GM12878 (cell line): ENCODE measurements around the gene HOXB3. TPM values are rescaled to one million over a fixed set of nuclear protein-coding genes. Genes with fewer than 3 reads are reported as not detected.

Experiments
- ATAC-seq: fragments of 200-7000 bp; cut with Tn5 transposase; 3 replicates; pipeline ENCODE4 v1.9.1; 2020; ENCODE audit warnings: mild to moderate bottlenecking, moderate library complexity
- BruUV-seq: library from RNA; stranded (reverse); fragments of 400-500 nt; replicated peaks from 2 replicates; lab custom pipeline; 2021; lab: Mats Ljungman, UMichigan
- CTCF ChIA-PET: fragments of 300-600 bp; sonication (Branson Sonifier 250); formaldehyde crosslinking; extraction: SDS; loops from one replicate; lab custom pipeline; 2021; ENCODE audit warnings: inconsistent platforms; lab: Yijun Ruan, JAX
- POLR2A ChIA-PET: fragments of 350-600 bp; formaldehyde crosslinking; extraction: SDS; loops from one replicate; lab custom pipeline; 2021; ENCODE audit warnings: inconsistent platforms; lab: Charles Lee
- RAD21 ChIA-PET: fragments of 300-600 bp; sonication (Branson Sonifier 250); formaldehyde crosslinking; loops from one replicate; lab custom pipeline; 2023; ENCODE audit warnings: antibody characterized with exemption; ENCODE audit not compliant: unreplicated experiment; lab: Charles Lee
- SMC1A ChIA-PET: fragments of 300-600 bp; sonication (Branson Sonifier 250); formaldehyde crosslinking; loops from one replicate; lab custom pipeline; 2023; ENCODE audit not compliant: unreplicated experiment, uncharacterized antibody; lab: Charles Lee
- DNase-seq: peaks from one replicate; pipeline ENCODE4 v3.0.0-alpha.2; 2011; ENCODE audit warnings: low read depth, low spot score
- FAIRE-seq: peaks from 3 replicates; lab custom pipeline; 2011; peaks lifted over from hg19 to GRCh38; lab: Jason Lieb, UNC
- H2AFZ ChIP-seq: 2 replicates; pipeline ENCODE4 v1.6.0; 2011; ENCODE audit warnings: low read depth, low read length, control low read depth; ENCODE audit not compliant: control insufficient read depth
- H3K27ac ChIP-seq: 2 replicates; pipeline ENCODE4 v1.5.1; 2011; ENCODE audit warnings: control low read depth; ENCODE audit not compliant: control insufficient read depth, insufficient read depth
- H3K27me3 ChIP-seq, 2 experiments: replicated peaks in 1 of 2; 2 replicates each; pipeline versions ENCODE4 v1.6.0 to v1.6.1; 2011; ENCODE audit warnings: low read length in 1 of 2; ENCODE audit not compliant: control insufficient read depth in 2 of 2, insufficient read depth in 2 of 2
- H3K36me3 ChIP-seq, 2 experiments: 2 replicates each; pipeline ENCODE4 v1.5.1; 2011; ENCODE audit warnings: low read length in 1 of 2; ENCODE audit not compliant: control insufficient read depth in 2 of 2, insufficient read depth in 2 of 2
- H3K4me1 ChIP-seq: 2 replicates; pipeline ENCODE4 v1.6.1; 2011; ENCODE audit warnings: mild to moderate bottlenecking, low read length, moderate library complexity, mixed read lengths; ENCODE audit not compliant: control insufficient read depth, insufficient read depth
- H3K4me2 ChIP-seq: 2 replicates; pipeline ENCODE4 v1.6.0; 2011; ENCODE audit warnings: control low read depth; ENCODE audit not compliant: control insufficient read depth, insufficient read depth
- H3K4me3 ChIP-seq: fragments of 200-600 bp; sonication (generic); 2 replicates; pipeline ENCODE4 v1.5.1; 2016
- H3K79me2 ChIP-seq: 2 replicates; pipeline ENCODE4 v1.6.0; 2011; ENCODE audit warnings: low read length; ENCODE audit not compliant: control insufficient read depth, insufficient read depth
- H3K9ac ChIP-seq: 2 replicates; pipeline ENCODE4 v1.8.0; 2011; ENCODE audit warnings: low read length, control low read depth, mixed read lengths; ENCODE audit not compliant: control insufficient read depth, insufficient read depth
- H3K9me3 ChIP-seq: replicated peaks from 3 replicates; pipeline ENCODE4 v1.5.1; 2011; ENCODE audit warnings: mild to moderate bottlenecking, low read length; ENCODE audit not compliant: control insufficient read depth, insufficient read depth
- H4K20me1 ChIP-seq: 2 replicates; pipeline ENCODE4 v1.6.0; 2011; ENCODE audit not compliant: control insufficient read depth, insufficient read depth
- FOS ChIP-seq: IDR thresholded peaks from 3 replicates; pipeline ENCODE4 v1.6.1; 2011; ENCODE audit warnings: borderline replicate concordance; ENCODE audit not compliant: insufficient read length; ENCODE audit errors: extremely low read depth
- NR2C2 ChIP-seq: IDR thresholded peaks from 2 replicates; pipeline ENCODE4 v1.6.1; 2011; ENCODE audit warnings: borderline replicate concordance, low read depth; ENCODE audit not compliant: control insufficient read depth, insufficient read length
- PAX5 ChIP-seq: IDR thresholded peaks from 2 replicates; pipeline ENCODE4 v1.6.1; 2011; ENCODE audit warnings: low read depth, low read length, borderline replicate concordance
- SMC3 ChIP-seq: IDR thresholded peaks from 2 replicates; pipeline ENCODE4 v1.6.1; 2011; ENCODE audit warnings: low read length, improper control_type of control experiment, borderline replicate concordance
- ZNF384 ChIP-seq: IDR thresholded peaks from 2 replicates; pipeline ENCODE4 v1.6.1; 2012; ENCODE audit warnings: low read depth, mild to moderate bottlenecking, low read length, improper control_type of control experiment, borderline replicate concordance
- whole genome bisulfite sequencing: methylation state at CpG from one replicate; pipeline ENCODE4 v1.1.6; 2016; ENCODE audit warnings: low lambda C conversion rate; ENCODE audit not compliant: insufficient replicate concordance, insufficient coverage; ENCODE audit errors: missing lambda C conversion rate; 5-methylcytosine and 5-hydroxymethylcytosine counted together
- in situ Hi-C: fragments of 300-500 bp; cut with MboI; formaldehyde crosslinking; loops from 9 replicates; pipeline ENCODE4 v1.14.3; 2018; ENCODE audit warnings: mixed read lengths
- intact Hi-C: fragments of 100-400 bp; cut with micrococcal nuclease; formaldehyde crosslinking; loops from one replicate; pipeline ENCODE4 v1.14.2; 2022; ENCODE audit not compliant: unreplicated experiment
- polyA plus RNA-seq, 11 experiments: library from polyadenylated mRNA; depleted of rRNA in 4 of 11; unstranded in 6 of 11; stranded (reverse) in 5 of 11; fragments of >200 nt; fragmentation: Nextera tagmentation in 4 of 11; fragmentation: Illumina TruSeq in 1 of 11; extraction: Ambion mirVana in 4 of 11; extraction: Trizol in 1 of 11; gene quantifications; 1 replicate in 1 of 11; 2 replicates in 10 of 11; pipeline versions ENCODE4 v1.2.1 to v1.2.3, GENCODE V29; 2011 to 2016; ENCODE audit warnings: inconsistent platforms in 2 of 11, missing spikeins in 2 of 11, low read depth in 1 of 11
- total RNA-seq, 4 experiments: library from RNA; depleted of rRNA in 3 of 4; stranded (reverse); fragments of >200 nt in 3 of 4; fragmentation: Illumina TruSeq in 1 of 4; extraction: Trizol in 1 of 4; gene quantifications; 2 replicates each; pipeline versions ENCODE4 v1.2.1 to v1.2.3, GENCODE V29; 2013 to 2021
- TF ChIP-seq, protein P1 (sequence below): fragments of 450-650 bp; IDR thresholded peaks from 2 replicates; pipeline ENCODE4 v1.6.1; 2017; ENCODE audit warnings: low read depth, mild to moderate bottlenecking, moderate library complexity
- TF ChIP-seq, protein P2 (sequence below): fragments of 450-650 bp; IDR thresholded peaks from 2 replicates; pipeline ENCODE4 v1.6.1; 2016; ENCODE audit warnings: mild to moderate bottlenecking
- TF ChIP-seq, protein P3 (sequence below): IDR thresholded peaks from 2 replicates; pipeline ENCODE4 v1.6.1; 2012; ENCODE audit warnings: low read depth, low read length, improper control_type of control experiment
- TF ChIP-seq, protein P4 (sequence below), 3 experiments: IDR thresholded peaks in 2 of 3; conservative IDR thresholded peaks in 1 of 3; 2 replicates each; pipeline ENCODE4 v1.5.1; 2011; ENCODE audit warnings: low read depth in 3 of 3, low read length in 3 of 3, mild to moderate bottlenecking in 3 of 3, control low read depth in 2 of 3, moderate library complexity in 2 of 3, inconsistent platforms in 1 of 3, mixed read lengths in 1 of 3; ENCODE audit not compliant: control insufficient read depth in 2 of 3, insufficient read depth in 1 of 3; ENCODE audit errors: extremely low read depth in 1 of 3

HOXB3 gene
- total and polyA plus RNA-seq, 10 of the 15 experiments (the other 5 are each of a cell fraction or from before 2014, with no cell fraction given) = 0.19 to 7.7 (median 2.9) TPM

DNA sequence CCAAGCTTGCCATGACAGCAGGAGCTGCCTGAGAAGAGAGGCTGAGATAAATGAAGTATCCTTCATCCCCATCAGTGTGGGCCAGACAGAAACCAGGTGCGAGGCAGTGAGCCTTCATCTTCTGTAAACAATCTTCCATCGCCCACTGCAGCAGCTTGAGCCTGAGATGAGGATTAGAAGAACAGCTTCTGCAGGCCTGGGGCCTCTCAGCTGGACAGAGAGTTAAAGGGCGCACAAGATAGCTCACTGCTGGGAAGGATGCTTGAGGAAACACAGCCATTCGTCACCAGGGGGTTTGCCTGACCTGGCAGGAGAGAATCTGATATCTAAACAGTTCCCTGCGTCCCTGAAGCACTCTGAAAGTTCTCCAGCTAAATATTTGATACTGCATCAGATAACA lies 86.3 kb downstream of the HOXB3 start:
- Histone ChIP-seq H3K27ac (no peak overlapping the region), H4K20me1 (no peaks in the 10 kb centered on the region), H3K36me3 (no peaks in the 10 kb centered on the region), H3K79me2 (no peaks in the 10 kb centered on the region), H3K4me3 (no peak overlapping the region), H3K27me3 (no peaks in the 10 kb centered on the region), H3K4me1 (peaks cover 18% of the 10 kb centered on the region), H3K4me2 (no peak overlapping the region), H3K9ac (no peak overlapping the region), H3K9me3 (no peaks in the 10 kb centered on the region), H2AFZ (no peak overlapping the region)
- TF ChIP-seq, protein P1, sequence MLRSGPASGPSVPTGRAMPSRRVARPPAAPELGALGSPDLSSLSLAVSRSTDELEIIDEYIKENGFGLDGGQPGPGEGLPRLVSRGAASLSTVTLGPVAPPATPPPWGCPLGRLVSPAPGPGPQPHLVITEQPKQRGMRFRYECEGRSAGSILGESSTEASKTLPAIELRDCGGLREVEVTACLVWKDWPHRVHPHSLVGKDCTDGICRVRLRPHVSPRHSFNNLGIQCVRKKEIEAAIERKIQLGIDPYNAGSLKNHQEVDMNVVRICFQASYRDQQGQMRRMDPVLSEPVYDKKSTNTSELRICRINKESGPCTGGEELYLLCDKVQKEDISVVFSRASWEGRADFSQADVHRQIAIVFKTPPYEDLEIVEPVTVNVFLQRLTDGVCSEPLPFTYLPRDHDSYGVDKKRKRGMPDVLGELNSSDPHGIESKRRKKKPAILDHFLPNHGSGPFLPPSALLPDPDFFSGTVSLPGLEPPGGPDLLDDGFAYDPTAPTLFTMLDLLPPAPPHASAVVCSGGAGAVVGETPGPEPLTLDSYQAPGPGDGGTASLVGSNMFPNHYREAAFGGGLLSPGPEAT = no peak
- TF ChIP-seq NR2C2 = no peak
- TF ChIP-seq, protein P2, sequence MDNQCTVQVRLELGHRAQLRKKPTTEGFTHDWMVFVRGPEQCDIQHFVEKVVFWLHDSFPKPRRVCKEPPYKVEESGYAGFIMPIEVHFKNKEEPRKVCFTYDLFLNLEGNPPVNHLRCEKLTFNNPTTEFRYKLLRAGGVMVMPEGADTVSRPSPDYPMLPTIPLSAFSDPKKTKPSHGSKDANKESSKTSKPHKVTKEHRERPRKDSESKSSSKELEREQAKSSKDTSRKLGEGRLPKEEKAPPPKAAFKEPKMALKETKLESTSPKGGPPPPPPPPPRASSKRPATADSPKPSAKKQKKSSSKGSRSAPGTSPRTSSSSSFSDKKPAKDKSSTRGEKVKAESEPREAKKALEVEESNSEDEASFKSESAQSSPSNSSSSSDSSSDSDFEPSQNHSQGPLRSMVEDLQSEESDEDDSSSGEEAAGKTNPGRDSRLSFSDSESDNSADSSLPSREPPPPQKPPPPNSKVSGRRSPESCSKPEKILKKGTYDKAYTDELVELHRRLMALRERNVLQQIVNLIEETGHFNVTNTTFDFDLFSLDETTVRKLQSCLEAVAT = no peak
- no peak for TF ChIP-seq SMC3
- TF ChIP-seq, protein P3, sequence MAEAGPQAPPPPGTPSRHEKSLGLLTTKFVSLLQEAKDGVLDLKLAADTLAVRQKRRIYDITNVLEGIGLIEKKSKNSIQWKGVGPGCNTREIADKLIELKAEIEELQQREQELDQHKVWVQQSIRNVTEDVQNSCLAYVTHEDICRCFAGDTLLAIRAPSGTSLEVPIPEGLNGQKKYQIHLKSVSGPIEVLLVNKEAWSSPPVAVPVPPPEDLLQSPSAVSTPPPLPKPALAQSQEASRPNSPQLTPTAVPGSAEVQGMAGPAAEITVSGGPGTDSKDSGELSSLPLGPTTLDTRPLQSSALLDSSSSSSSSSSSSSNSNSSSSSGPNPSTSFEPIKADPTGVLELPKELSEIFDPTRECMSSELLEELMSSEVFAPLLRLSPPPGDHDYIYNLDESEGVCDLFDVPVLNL = no peak
- no peak for TF ChIP-seq FOS
- TF ChIP-seq, protein P4, sequence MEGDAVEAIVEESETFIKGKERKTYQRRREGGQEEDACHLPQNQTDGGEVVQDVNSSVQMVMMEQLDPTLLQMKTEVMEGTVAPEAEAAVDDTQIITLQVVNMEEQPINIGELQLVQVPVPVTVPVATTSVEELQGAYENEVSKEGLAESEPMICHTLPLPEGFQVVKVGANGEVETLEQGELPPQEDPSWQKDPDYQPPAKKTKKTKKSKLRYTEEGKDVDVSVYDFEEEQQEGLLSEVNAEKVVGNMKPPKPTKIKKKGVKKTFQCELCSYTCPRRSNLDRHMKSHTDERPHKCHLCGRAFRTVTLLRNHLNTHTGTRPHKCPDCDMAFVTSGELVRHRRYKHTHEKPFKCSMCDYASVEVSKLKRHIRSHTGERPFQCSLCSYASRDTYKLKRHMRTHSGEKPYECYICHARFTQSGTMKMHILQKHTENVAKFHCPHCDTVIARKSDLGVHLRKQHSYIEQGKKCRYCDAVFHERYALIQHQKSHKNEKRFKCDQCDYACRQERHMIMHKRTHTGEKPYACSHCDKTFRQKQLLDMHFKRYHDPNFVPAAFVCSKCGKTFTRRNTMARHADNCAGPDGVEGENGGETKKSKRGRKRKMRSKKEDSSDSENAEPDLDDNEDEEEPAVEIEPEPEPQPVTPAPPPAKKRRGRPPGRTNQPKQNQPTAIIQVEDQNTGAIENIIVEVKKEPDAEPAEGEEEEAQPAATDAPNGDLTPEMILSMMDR (IDR thresholded peaks at IDR 0.05 in 2 of 3, conservative IDR thresholded peaks at IDR 0.05 in 1 of 3; ENCODE audit: control insufficient read depth in 2 of 3, extremely low read depth in 1 of 3, insufficient read depth in 1 of 3, low read depth in 3 of 3, low read length in 3 of 3) = no peak
- no peak for TF ChIP-seq PAX5
- no peak for TF ChIP-seq ZNF384
- no TSS peak for BruUV-seq
- intact Hi-C loops (no loop called here), in situ Hi-C loops (no loop called here)
- ATAC-seq = no peak
- ChIA-PET SMC1A (interaction anchor here (0.8 to 4.6 kb wide), 9 partner anchors 11 to 79 kb away, joined by 3 to 31 read pairs (median 4); no protein-coding TSS in a partner anchor), RAD21 (interaction anchor here (0.5 to 3.7 kb wide), 3 partner anchors 9 to 42 kb away, joined by 4 to 18 read pairs (median 5); no protein-coding TSS in a partner anchor), CTCF (interaction anchor here (1.2 to 5.7 kb wide), 4 partner anchors 10 to 168 kb away, joined by 4 to 36 read pairs (median 6); partner anchors contain the start of gene HOXB5), POLR2A (interaction anchor here (1.0 to 2.1 kb wide), 3 partner anchors 11 to 333 kb away, joined by 4 to 6 read pairs (median 5); no protein-coding TSS in a partner anchor)
- FAIRE-seq = no peak
- 80% methylated on average over 5 of the region's 5 CpGs for WGBS
- DNase-seq = no peak
